Hepatocyte (in vitro differentiated cells): ENCODE data around the gene SPATA2L. TPM values are rescaled to one million over a fixed set of nuclear protein-coding genes. Genes with fewer than 3 reads are reported as not detected.
"Not testable (repeated sequence)": the region's sequence is repeated elsewhere in the genome, so short reads cannot be mapped to it uniquely, and the experiment has no call there.

ENCODE experiments used
- DNase-seq: peaks from one replicate; pipeline ENCODE4 v3.0.0-alpha.2; 2016; ENCODE audit warnings: low spot score
- H2AFZ ChIP-seq: fragments of 200-600 bp; sonication (generic); 2 replicates; pipeline ENCODE4 v1.6.0; 2016; ENCODE audit warnings: antibody characterized with exemption, mild to moderate bottlenecking
- H3K27ac ChIP-seq: fragments of 200-600 bp; sonication (generic); 2 replicates; pipeline ENCODE4 v1.5.1; 2016; ENCODE audit warnings: mild to moderate bottlenecking
- H3K27me3 ChIP-seq: fragments of 200-600 bp; sonication (generic); 2 replicates; pipeline ENCODE4 v1.6.1; 2016
- H3K36me3 ChIP-seq: fragments of 200-600 bp; sonication (generic); replicated peaks from 2 replicates; pipeline ENCODE4 v1.5.1; 2016; ENCODE audit warnings: low read depth; ENCODE audit not compliant: insufficient read depth
- H3K4me1 ChIP-seq: fragments of 200-600 bp; sonication (generic); 2 replicates; pipeline ENCODE4 v1.5.1; 2016; ENCODE audit warnings: mild to moderate bottlenecking, moderate library complexity; ENCODE audit not compliant: insufficient read depth
- H3K4me2 ChIP-seq: fragments of 200-600 bp; sonication (generic); 2 replicates; pipeline ENCODE4 v1.6.0; 2016
- H3K4me3 ChIP-seq: fragments of 200-600 bp; sonication (generic); 2 replicates; pipeline ENCODE4 v1.5.1; 2016; ENCODE audit warnings: mild to moderate bottlenecking
- H3K79me2 ChIP-seq: fragments of 200-600 bp; sonication (generic); 2 replicates; pipeline ENCODE4 v1.6.0; 2017; ENCODE audit warnings: mild to moderate bottlenecking
- H3K9me2 ChIP-seq: fragments of 200-600 bp; sonication (generic); replicated peaks from 2 replicates; pipeline ENCODE4 v1.6.0; 2017; ENCODE audit warnings: mild to moderate bottlenecking; ENCODE audit not compliant: insufficient read depth
- H3K9me3 ChIP-seq: fragments of 200-600 bp; sonication (generic); 2 replicates; pipeline ENCODE4 v1.5.1; 2016; ENCODE audit warnings: low read depth, mild to moderate bottlenecking
- H4K20me1 ChIP-seq: fragments of 200-600 bp; sonication (generic); 2 replicates; pipeline ENCODE4 v1.6.0; 2016; ENCODE audit warnings: mild to moderate bottlenecking; ENCODE audit not compliant: insufficient read depth, poor library complexity, severe bottlenecking
- EZH2 ChIP-seq: fragments of 200-600 bp; sonication (generic); IDR thresholded peaks from 2 replicates; pipeline ENCODE4 v1.6.1; 2016; ENCODE audit warnings: antibody characterized with exemption, mild to moderate bottlenecking, borderline replicate concordance
- EZH2phosphoT487 ChIP-seq: fragments of 200-600 bp; sonication (generic); IDR thresholded peaks from one replicate; pipeline ENCODE4 v1.6.1; 2018; ENCODE audit warnings: antibody characterized with exemption, mild to moderate bottlenecking, low read depth, moderate library complexity; ENCODE audit not compliant: unreplicated experiment, severe bottlenecking
- WGBS: methylation state at CpG from one replicate; pipeline ENCODE4 v1.1.6; 2016; ENCODE audit warnings: low lambda C conversion rate; ENCODE audit errors: missing lambda C conversion rate; 5-methylcytosine and 5-hydroxymethylcytosine counted together
- polyA plus RNA-seq: library from polyadenylated mRNA; unstranded; fragments of >200 nt; fragmentation: Nextera tagmentation; extraction: Ambion mirVana; gene quantifications from 2 replicates; pipeline ENCODE4 v1.2.1, GENCODE V29; 2016
- total RNA-seq: library from RNA; depleted of rRNA; stranded (reverse); fragments of >200 nt; gene quantifications from 2 replicates; pipeline ENCODE4 v1.2.3, GENCODE V29; 2014
- TF ChIP-seq, protein P1 (sequence below): fragments of 200-600 bp; sonication (generic); IDR thresholded peaks from 2 replicates; pipeline ENCODE4 v1.5.1; 2016; ENCODE audit warnings: antibody characterized with exemption, mild to moderate bottlenecking; ENCODE audit not compliant: poor library complexity

SPATA2L gene
- total and polyA plus RNA-seq, 2 experiments from 2014 or later = 25.0 to 32.9 TPM

DNA sequence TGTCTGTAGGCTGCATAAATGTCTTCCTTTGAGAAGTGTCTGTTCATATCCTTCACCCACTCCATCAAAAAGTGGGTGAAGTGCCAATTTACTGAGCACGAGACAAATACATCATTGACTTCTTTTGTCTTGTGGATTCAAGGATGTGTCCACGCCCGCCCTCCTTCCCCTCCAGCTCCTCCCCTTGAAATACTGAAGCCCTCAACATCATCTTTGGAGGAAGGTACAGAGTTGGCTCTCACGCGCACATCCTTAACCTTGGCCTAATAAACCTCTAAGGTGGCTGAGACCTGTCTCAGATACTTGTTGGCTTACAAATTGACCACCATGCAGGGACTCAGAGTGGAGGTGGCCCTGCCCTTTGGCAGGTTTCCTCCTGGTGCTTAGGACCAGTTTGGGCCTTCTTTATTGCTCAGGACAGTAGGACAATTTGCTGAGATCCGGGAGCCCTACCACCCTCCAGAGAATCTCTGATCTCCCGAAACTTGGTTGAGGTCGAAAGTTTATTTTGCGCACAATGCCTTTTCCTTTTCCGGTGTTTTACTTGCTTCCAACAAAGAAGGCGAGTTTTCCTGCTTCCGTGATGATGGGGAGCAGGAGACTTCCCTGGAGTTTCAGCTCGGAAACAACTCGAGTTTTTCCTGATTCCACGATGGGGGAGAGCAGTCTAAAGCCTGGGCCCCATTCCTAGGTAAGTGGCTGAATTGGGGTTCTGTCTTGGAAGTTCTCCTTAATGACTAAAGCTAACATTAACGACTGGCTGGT is 29.1 kb downstream of the SPATA2L start:
- TF ChIP-seq EZH2 (no peak), EZH2phosphoT487 (no peak)
- TF ChIP-seq, protein P1, sequence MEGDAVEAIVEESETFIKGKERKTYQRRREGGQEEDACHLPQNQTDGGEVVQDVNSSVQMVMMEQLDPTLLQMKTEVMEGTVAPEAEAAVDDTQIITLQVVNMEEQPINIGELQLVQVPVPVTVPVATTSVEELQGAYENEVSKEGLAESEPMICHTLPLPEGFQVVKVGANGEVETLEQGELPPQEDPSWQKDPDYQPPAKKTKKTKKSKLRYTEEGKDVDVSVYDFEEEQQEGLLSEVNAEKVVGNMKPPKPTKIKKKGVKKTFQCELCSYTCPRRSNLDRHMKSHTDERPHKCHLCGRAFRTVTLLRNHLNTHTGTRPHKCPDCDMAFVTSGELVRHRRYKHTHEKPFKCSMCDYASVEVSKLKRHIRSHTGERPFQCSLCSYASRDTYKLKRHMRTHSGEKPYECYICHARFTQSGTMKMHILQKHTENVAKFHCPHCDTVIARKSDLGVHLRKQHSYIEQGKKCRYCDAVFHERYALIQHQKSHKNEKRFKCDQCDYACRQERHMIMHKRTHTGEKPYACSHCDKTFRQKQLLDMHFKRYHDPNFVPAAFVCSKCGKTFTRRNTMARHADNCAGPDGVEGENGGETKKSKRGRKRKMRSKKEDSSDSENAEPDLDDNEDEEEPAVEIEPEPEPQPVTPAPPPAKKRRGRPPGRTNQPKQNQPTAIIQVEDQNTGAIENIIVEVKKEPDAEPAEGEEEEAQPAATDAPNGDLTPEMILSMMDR = no peak
- Histone ChIP-seq H3K4me3 (no peak overlapping the region), H3K27me3 (no peaks in the 10 kb centered on the region), H3K79me2 (no peaks in the 10 kb centered on the region), H2AFZ (no peak overlapping the region), H3K4me2 (no peak overlapping the region), H3K9me2 (no peaks in the 10 kb centered on the region), H3K27ac (no peak overlapping the region), H3K9me3 (no peaks in the 10 kb centered on the region), H3K36me3 (no peaks in the 10 kb centered on the region), H3K4me1 (peaks cover 7% of the 10 kb centered on the region), H4K20me1 (no peaks in the 10 kb centered on the region)
- 98% methylated on average over 16 of the region's 16 CpGs for WGBS
- no peak for DNase-seq

DNA sequence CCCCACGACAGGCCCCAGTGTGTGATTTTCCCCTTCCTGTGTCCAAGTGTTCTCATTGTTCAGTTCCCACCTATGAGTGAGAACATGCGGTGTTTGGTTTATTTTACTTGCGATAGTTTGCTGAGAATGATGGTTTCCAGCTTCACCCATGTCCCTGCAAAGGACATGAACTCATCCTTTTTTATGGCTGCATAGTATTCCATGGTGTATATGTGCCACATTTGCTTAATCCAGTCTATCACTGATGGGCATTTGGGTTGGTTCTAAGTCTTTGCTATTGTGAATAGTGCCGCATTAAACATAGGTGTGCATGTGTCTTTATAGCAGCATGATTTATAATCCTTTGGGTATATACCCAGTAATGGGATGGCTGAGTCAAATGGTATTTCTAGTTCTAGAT is 29.9 kb downstream of the SPATA2L start:
- not testable (repeated sequence) for H3K9me3 ChIP-seq, DNase-seq, H3K79me2 ChIP-seq, H3K4me1 ChIP-seq, H3K27ac ChIP-seq, H3K9me2 ChIP-seq, H3K36me3 ChIP-seq, H3K4me3 ChIP-seq, H3K27me3 ChIP-seq, H3K4me2 ChIP-seq, H4K20me1 ChIP-seq, H2AFZ ChIP-seq
- 99% methylated on average over 4 of the region's 4 CpGs for WGBS

DNA sequence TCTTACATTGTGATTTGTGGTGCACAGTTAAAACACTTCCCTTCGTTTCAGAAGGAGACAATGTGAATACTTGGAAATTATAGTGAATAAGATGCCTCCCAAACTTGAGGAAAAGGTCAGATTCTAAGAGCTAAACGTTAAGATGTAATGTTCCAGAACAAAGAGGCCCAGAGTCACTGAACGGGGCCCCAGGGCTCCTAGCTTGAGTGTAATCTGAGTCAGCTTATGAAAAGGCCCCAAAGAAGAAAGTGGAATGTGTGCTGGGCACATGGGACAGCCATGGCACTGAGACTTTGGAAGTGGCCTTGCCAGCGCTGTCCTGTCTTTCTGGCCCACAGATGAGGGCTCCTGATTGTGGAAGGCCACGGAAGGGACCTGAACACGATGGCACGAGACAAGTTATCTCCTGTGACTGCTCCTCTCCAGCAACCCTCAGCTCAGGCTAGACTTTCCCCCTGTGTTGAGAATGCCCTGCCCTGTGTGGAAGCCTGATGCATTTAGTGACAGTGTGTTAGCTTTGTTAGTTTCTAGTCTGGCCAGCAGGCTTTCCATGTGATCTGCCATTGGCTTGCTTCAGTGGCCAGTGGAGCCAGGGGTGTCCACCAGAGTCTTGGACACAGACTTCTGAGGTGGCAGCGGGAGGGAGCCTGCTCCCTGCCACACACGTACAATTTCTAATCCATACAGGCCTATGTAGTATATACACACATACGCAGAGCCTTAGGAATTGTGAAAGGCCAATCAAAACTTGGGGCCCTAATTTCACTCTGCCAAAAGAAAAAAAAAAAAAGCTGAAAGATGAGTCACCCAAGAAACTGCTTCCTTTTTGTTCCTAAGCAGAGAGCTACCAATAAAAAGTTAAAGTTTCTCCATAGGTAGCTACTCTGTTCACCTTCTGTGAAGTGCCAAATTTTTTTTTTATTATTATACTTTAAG is 30.7 kb downstream of the SPATA2L start:
- Histone ChIP-seq H3K9me3 (no peaks in the 10 kb centered on the region), H3K9me2 (no peaks in the 10 kb centered on the region), H3K27ac (peak overlapping the region; percentile 79), H4K20me1 (no peaks in the 10 kb centered on the region), H3K4me3 (no peak overlapping the region), H3K4me2 (no peak overlapping the region), H3K27me3 (no peaks in the 10 kb centered on the region), H3K36me3 (no peaks in the 10 kb centered on the region), H3K4me1 (peaks cover 7% of the 10 kb centered on the region), H2AFZ (no peak overlapping the region), H3K79me2 (no peaks in the 10 kb centered on the region)
- 86% methylated on average over 10 of the region's 10 CpGs for WGBS
- no peak for TF ChIP-seq EZH2phosphoT487
- TF ChIP-seq, protein P1 = no peak
- TF ChIP-seq EZH2 = no peak
- DNase-seq = no peak

DNA sequence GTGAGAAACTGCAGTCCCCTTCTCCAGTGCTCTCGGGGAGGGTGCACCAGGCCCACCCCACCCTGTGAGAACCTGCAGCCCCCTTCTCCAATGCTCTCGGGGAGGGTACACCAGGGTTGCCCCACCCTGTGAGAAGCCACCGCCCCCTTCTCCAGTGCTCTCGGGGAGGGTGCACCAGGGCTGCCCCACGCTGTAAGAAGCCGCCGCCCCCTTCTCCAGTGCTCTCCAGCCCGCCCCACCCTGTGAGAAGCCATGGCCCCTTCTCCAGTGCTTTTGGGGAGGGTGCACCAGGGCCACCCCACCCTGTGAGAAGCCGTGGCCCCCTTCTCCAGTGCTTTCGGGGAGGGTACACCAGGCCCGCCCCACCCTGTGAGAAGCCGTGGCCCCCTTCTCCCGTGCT is 31.8 kb downstream of the SPATA2L start:
- H3K9me3 ChIP-seq = no peaks in the 10 kb centered on the region
- H2AFZ ChIP-seq = no peak overlapping the region
- H3K27me3 ChIP-seq = no peaks in the 10 kb centered on the region
- no peak for DNase-seq
- WGBS = 100% methylated on average over 4 of the region's 13 CpGs
- no peaks in the 10 kb centered on the region for H3K79me2 ChIP-seq
- H4K20me1 ChIP-seq = no peaks in the 10 kb centered on the region
- no peak overlapping the region for H3K4me2 ChIP-seq
- no peak overlapping the region for H3K4me3 ChIP-seq
- H3K36me3 ChIP-seq = no peaks in the 10 kb centered on the region
- no peaks in the 10 kb centered on the region for H3K9me2 ChIP-seq
- no peak overlapping the region for H3K27ac ChIP-seq
- TF ChIP-seq, protein P1 = no peak
- no peak for TF ChIP-seq EZH2phosphoT487
- TF ChIP-seq EZH2 = no peak
- peaks cover 7% of the 10 kb centered on the region for H3K4me1 ChIP-seq
